Measurements from ENCODE around the gene ESF1.
"Not testable (repeated sequence)": the region's sequence is repeated elsewhere in the genome, so short reads cannot be mapped to it uniquely, and the experiment has no call there.

Gene ESF1

DNA sequence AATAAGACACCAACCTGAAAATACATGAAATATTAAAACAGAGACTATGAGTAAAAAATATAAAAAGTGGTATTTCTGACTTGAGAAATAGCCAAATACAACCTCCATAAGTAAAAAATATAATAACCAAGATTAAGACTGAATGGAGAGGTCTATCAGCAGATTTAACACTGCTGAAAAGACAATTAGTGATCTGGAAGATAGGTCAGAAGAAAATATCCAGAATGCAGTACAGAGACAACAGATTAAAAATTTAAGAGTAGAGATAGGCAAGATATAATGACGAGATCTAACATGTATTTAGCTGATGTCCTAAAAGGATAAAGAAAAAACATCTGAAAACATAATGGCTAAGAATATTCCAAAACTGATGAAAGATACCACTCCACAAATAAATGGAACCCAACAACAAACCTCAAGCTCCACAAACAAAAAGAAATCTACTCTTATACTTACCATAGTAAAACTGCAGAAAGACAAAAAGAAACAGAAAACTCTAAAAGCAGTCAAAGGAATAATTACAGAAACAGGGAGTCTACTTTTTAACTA is 18.8 kb downstream of the ESF1 start:
- Histone ChIP-seq H3K27ac (replicated peaks) (no peak overlapping the region), H3K4me3 (replicated peaks; ENCODE audit: insufficient read depth, low read length) (no peak overlapping the region), H3K27me3 (ENCODE audit: insufficient read depth, poor library complexity, severe bottlenecking) (no peaks in the 10 kb centered on the region)
- TF ChIP-seq POLR2AphosphoS5 (IDR thresholded peaks at IDR 0.05; ENCODE audit: low read depth), result no peak
- TF ChIP-seq, protein P1, sequence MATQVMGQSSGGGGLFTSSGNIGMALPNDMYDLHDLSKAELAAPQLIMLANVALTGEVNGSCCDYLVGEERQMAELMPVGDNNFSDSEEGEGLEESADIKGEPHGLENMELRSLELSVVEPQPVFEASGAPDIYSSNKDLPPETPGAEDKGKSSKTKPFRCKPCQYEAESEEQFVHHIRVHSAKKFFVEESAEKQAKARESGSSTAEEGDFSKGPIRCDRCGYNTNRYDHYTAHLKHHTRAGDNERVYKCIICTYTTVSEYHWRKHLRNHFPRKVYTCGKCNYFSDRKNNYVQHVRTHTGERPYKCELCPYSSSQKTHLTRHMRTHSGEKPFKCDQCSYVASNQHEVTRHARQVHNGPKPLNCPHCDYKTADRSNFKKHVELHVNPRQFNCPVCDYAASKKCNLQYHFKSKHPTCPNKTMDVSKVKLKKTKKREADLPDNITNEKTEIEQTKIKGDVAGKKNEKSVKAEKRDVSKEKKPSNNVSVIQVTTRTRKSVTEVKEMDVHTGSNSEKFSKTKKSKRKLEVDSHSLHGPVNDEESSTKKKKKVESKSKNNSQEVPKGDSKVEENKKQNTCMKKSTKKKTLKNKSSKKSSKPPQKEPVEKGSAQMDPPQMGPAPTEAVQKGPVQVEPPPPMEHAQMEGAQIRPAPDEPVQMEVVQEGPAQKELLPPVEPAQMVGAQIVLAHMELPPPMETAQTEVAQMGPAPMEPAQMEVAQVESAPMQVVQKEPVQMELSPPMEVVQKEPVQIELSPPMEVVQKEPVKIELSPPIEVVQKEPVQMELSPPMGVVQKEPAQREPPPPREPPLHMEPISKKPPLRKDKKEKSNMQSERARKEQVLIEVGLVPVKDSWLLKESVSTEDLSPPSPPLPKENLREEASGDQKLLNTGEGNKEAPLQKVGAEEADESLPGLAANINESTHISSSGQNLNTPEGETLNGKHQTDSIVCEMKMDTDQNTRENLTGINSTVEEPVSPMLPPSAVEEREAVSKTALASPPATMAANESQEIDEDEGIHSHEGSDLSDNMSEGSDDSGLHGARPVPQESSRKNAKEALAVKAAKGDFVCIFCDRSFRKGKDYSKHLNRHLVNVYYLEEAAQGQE (IDR thresholded peaks at IDR 0.05; ENCODE audit: insufficient replicate concordance, low read depth), result no peak
- TF ChIP-seq GABPA (IDR thresholded peaks at IDR 0.05; ENCODE audit: low read depth), result no peak
- no peak for TF ChIP-seq CTCF (IDR thresholded peaks at IDR 0.05; ENCODE audit: insufficient read depth, low read length)
- TF ChIP-seq SPI1 (IDR thresholded peaks at IDR 0.05; ENCODE audit: borderline replicate concordance, low read depth), result no peak
- no peak for DNase-seq (ENCODE audit: low read depth in 1 of 2, low spot score in 1 of 2)

- no peak overlapping the region for H3K4me3 ChIP-seq (replicated peaks; ENCODE audit: insufficient read depth, low read length)
- TF ChIP-seq POLR2AphosphoS5 (IDR thresholded peaks at IDR 0.05; ENCODE audit: low read depth), result no peak
- no peak for TF ChIP-seq CTCF (IDR thresholded peaks at IDR 0.05; ENCODE audit: insufficient read depth, low read length)
- TF ChIP-seq, protein P1 (IDR thresholded peaks at IDR 0.05; ENCODE audit: insufficient replicate concordance, low read depth), result no peak
- no peak for TF ChIP-seq GABPA (IDR thresholded peaks at IDR 0.05; ENCODE audit: low read depth)
- TF ChIP-seq SPI1 (IDR thresholded peaks at IDR 0.05; ENCODE audit: borderline replicate concordance, low read depth), result no peak
- no peaks in the 10 kb centered on the region for H3K27me3 ChIP-seq (ENCODE audit: insufficient read depth, poor library complexity, severe bottlenecking)
- DNase-seq (ENCODE audit: low read depth in 1 of 2, low spot score in 1 of 2), result no peak
- H3K27ac ChIP-seq (replicated peaks), result no peak overlapping the region
Measured at GRCh38 chr20:13765299-13765698, 19.4 kb downstream of the ESF1 start.

DNA sequence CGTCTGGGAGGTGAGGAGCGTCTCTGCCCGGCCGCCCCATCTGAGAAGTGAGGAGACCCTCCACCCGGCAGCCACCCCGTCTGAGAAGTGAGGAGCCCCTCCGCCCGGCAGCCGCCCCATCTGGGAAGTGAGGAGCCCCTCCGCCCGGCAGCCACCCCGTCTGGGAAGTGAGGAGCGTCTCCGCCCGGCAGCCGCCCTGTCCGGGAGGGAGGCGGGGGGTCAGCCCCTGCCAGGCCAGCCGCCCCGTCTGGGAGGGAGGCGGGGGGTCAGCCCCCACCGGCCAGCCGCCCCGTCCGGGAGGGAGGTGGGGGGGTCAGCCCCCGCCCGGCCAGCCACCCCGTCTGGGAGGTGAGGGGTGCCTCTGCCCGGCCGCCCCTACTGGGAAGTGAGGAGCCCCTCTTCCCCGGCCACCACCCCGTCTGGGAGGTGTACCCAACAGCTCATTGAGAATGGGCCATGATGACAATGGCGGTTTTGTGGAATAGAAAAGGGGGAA is 24.2 kb downstream of the ESF1 start:
- not testable (repeated sequence) for H3K27me3 ChIP-seq (ENCODE audit: insufficient read depth, poor library complexity, severe bottlenecking); H3K27ac ChIP-seq (replicated peaks); DNase-seq (ENCODE audit: low read depth in 1 of 2, low spot score in 1 of 2); H3K4me3 ChIP-seq (replicated peaks; ENCODE audit: insufficient read depth, low read length)

DNA sequence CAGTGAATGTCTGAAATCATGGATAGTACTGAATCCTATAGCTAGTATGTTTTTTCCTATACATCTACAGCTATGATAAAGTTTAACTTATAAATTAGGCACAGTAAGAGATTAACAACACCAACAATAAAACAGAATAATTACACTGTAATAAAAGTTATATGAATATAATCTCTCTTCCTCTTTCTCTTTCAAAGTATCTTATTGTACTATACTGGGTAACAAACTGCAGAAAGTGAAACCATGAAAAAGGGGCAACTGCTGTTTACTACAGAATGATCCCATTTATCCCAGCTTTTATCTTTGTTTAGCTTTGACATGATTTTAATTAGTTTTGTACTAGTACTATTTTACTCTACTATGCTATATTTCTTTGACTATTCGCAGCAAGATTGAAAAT is 25.8 kb downstream of the ESF1 start:
- TF ChIP-seq, protein P1 (IDR thresholded peaks at IDR 0.05; ENCODE audit: insufficient replicate concordance, low read depth), result no peak
- TF ChIP-seq CTCF (IDR thresholded peaks at IDR 0.05; ENCODE audit: insufficient read depth, low read length) (no peak), SPI1 (IDR thresholded peaks at IDR 0.05; ENCODE audit: borderline replicate concordance, low read depth) (no peak), GABPA (IDR thresholded peaks at IDR 0.05; ENCODE audit: low read depth) (no peak), POLR2AphosphoS5 (IDR thresholded peaks at IDR 0.05; ENCODE audit: low read depth) (no peak)
- no peak for DNase-seq (ENCODE audit: low read depth in 1 of 2, low spot score in 1 of 2)
- no peak overlapping the region for H3K27ac ChIP-seq (replicated peaks)
- H3K4me3 ChIP-seq (replicated peaks; ENCODE audit: insufficient read depth, low read length), result no peak overlapping the region
- no peaks in the 10 kb centered on the region for H3K27me3 ChIP-seq (ENCODE audit: insufficient read depth, poor library complexity, severe bottlenecking)
